Activated T-helper 2 cell treated with anti-CD3 and anti-CD28 coated beads, Interferon-gamma antibody, Interleukin-2, Interleukin-4, amounts not matched to agents 10 μg/mL and 5 μg/mL and 100 μg/mL, durations not matched to agents 14 hours and 24 hours and 36 hours (primary cell): ENCODE data around the gene TLR10. TPM values are rescaled to one million over a fixed set of nuclear protein-coding genes. Genes with fewer than 3 reads are reported as not detected.
A peak's percentile ranks its signal among the peaks of the same experiment; 100 is the strongest.

Source experiments
- DNase-seq: peaks from one replicate; pipeline ENCODE4 v3.0.0; 2021; ENCODE audit warnings: low spot score
- H3K27ac Mint-ChIP-seq: one replicate; pipeline ENCODE4 v1.8.0; 2021; ENCODE audit warnings: mixed read lengths
- H3K27me3 Mint-ChIP-seq: one replicate; pipeline ENCODE4 v1.8.0; 2021; ENCODE audit warnings: low read depth, mixed read lengths
- H3K36me3 Mint-ChIP-seq: one replicate; pipeline ENCODE4 v1.8.0; 2021; ENCODE audit warnings: low read depth, mixed read lengths
- H3K4me1 Mint-ChIP-seq: one replicate; pipeline ENCODE4 v1.8.0; 2021; ENCODE audit warnings: low read depth, mixed read lengths
- H3K4me3 Mint-ChIP-seq: one replicate; pipeline ENCODE4 v1.8.0; 2021; ENCODE audit warnings: low read depth, mild to moderate bottlenecking, moderate library complexity, mixed read lengths
- H3K9me3 Mint-ChIP-seq: one replicate; pipeline ENCODE4 v1.8.0; 2021; ENCODE audit warnings: mixed read lengths
- intact Hi-C: fragments of 100-400 bp; cut with micrococcal nuclease; formaldehyde crosslinking; loops from one replicate; pipeline ENCODE4 v1.15.1; 2023
- total RNA-seq: library from RNA; stranded (reverse); gene quantifications from 2 replicates; pipeline ENCODE4 v1.2.3, GENCODE V29; 2022

The TLR10 gene
- total RNA-seq, 1 donor from 2014 or later, result not detected

- Mint-ChIP-seq H3K4me1 (peaks cover 7% of the 10 kb centered on the region), H3K36me3 (peaks cover 3% of the 10 kb centered on the region), H3K27me3 (peaks cover 2% of the 10 kb centered on the region), H3K27ac (no peak overlapping the region), H3K9me3 (peaks cover 18% of the 10 kb centered on the region), H3K4me3 (no peak overlapping the region)
- DNase-seq, result no peak
- intact Hi-C loops, result no loop called here
Measured at GRCh38 chr4:38751341-38752010, 31.3 kb downstream of the TLR10 start.

- H3K4me1 Mint-ChIP-seq, result peaks cover 7% of the 10 kb centered on the region
- H3K36me3 Mint-ChIP-seq, result peaks cover 3% of the 10 kb centered on the region
- intact Hi-C loops, result no loop called here
- no peaks in the 10 kb centered on the region for H3K27me3 Mint-ChIP-seq
- H3K4me3 Mint-ChIP-seq, result no peak overlapping the region
- no peak overlapping the region for H3K27ac Mint-ChIP-seq
- DNase-seq, result no peak
- H3K9me3 Mint-ChIP-seq, result peaks cover 18% of the 10 kb centered on the region
Measured at GRCh38 chr4:38749336-38749735, 33.5 kb downstream of the TLR10 start.

- DNase-seq, result no peak
- H3K27me3 Mint-ChIP-seq, result peaks cover 2% of the 10 kb centered on the region
- no peak overlapping the region for H3K4me3 Mint-ChIP-seq
- H3K27ac Mint-ChIP-seq, result no peak overlapping the region
- peaks cover 10% of the 10 kb centered on the region for H3K4me1 Mint-ChIP-seq
- H3K36me3 Mint-ChIP-seq, result peaks cover 3% of the 10 kb centered on the region
- intact Hi-C loops, result no loop called here
- peaks cover 18% of the 10 kb centered on the region for H3K9me3 Mint-ChIP-seq
Measured at GRCh38 chr4:38747629-38748028, 35.2 kb downstream of the TLR10 start.

- peaks cover 2% of the 10 kb centered on the region for H3K4me1 Mint-ChIP-seq
- peaks cover 18% of the 10 kb centered on the region for H3K9me3 Mint-ChIP-seq
- DNase-seq, result no peak
- peaks cover 3% of the 10 kb centered on the region for H3K36me3 Mint-ChIP-seq
- no peak overlapping the region for H3K4me3 Mint-ChIP-seq
- peaks cover 6% of the 10 kb centered on the region for H3K27me3 Mint-ChIP-seq
- H3K27ac Mint-ChIP-seq, result no peak overlapping the region
- intact Hi-C loops, result no loop called here
Measured at GRCh38 chr4:38745881-38746280, 36.9 kb downstream of the TLR10 start.

- DNase-seq, result no peak
- peaks cover 2% of the 10 kb centered on the region for H3K4me1 Mint-ChIP-seq
- peaks cover 18% of the 10 kb centered on the region for H3K9me3 Mint-ChIP-seq
- no peak overlapping the region for H3K27ac Mint-ChIP-seq
- H3K4me3 Mint-ChIP-seq, result no peak overlapping the region
- H3K36me3 Mint-ChIP-seq, result peaks cover 3% of the 10 kb centered on the region
- intact Hi-C loops, result no loop called here
- peaks cover 8% of the 10 kb centered on the region for H3K27me3 Mint-ChIP-seq
Measured at GRCh38 chr4:38743866-38744265, 38.9 kb downstream of the TLR10 start.

- DNase-seq, result no peak
- H3K27me3 Mint-ChIP-seq, result peaks cover 16% of the 10 kb centered on the region
- H3K36me3 Mint-ChIP-seq, result no peaks in the 10 kb centered on the region
- no peaks in the 10 kb centered on the region for H3K9me3 Mint-ChIP-seq
- H3K4me3 Mint-ChIP-seq, result no peak overlapping the region
- peaks cover 2% of the 10 kb centered on the region for H3K4me1 Mint-ChIP-seq
- intact Hi-C loops, result no loop called here
- no peak overlapping the region for H3K27ac Mint-ChIP-seq
Measured at GRCh38 chr4:38740303-38740702, 42.5 kb downstream of the TLR10 start.

GRCh38 chr4:38738940-38739803, 43.6 kb downstream of the TLR10 start:
- Mint-ChIP-seq H3K9me3 (no peaks in the 10 kb centered on the region), H3K4me1 (peaks cover 2% of the 10 kb centered on the region), H3K27ac (no peak overlapping the region), H3K27me3 (peaks cover 20% of the 10 kb centered on the region), H3K36me3 (no peaks in the 10 kb centered on the region), H3K4me3 (no peak overlapping the region)
- no peak for DNase-seq
- intact Hi-C loops, result no loop called here

GRCh38 chr4:38735870-38736269, 46.9 kb downstream of the TLR10 start:
- no peak overlapping the region for H3K27ac Mint-ChIP-seq
- peaks cover 17% of the 10 kb centered on the region for H3K27me3 Mint-ChIP-seq
- H3K36me3 Mint-ChIP-seq, result no peaks in the 10 kb centered on the region
- no peak overlapping the region for H3K4me3 Mint-ChIP-seq
- intact Hi-C loops, result no loop called here
- peaks cover 6% of the 10 kb centered on the region for H3K4me1 Mint-ChIP-seq
- peaks cover 14% of the 10 kb centered on the region for H3K9me3 Mint-ChIP-seq
- no peak for DNase-seq

- DNase-seq, result no peak
- Mint-ChIP-seq H3K27ac (no peak overlapping the region), H3K4me3 (no peak overlapping the region), H3K9me3 (peaks cover 14% of the 10 kb centered on the region), H3K27me3 (peaks cover 15% of the 10 kb centered on the region), H3K36me3 (no peaks in the 10 kb centered on the region), H3K4me1 (peaks cover 10% of the 10 kb centered on the region)
- intact Hi-C loops, result loop anchor here (5.0 kb wide), 2 partner anchors 58 to 428 kb away; no protein-coding TSS in a partner anchor
Measured at GRCh38 chr4:38734911-38735310, 47.9 kb downstream of the TLR10 start.

- Mint-ChIP-seq H3K9me3 (peaks cover 14% of the 10 kb centered on the region), H3K36me3 (no peaks in the 10 kb centered on the region), H3K27ac (no peak overlapping the region), H3K4me1 (peaks cover 10% of the 10 kb centered on the region), H3K4me3 (no peak overlapping the region), H3K27me3 (peaks cover 15% of the 10 kb centered on the region)
- DNase-seq, result no peak
- intact Hi-C loops, result loop anchor here (5.0 kb wide), 2 partner anchors 57 to 427 kb away; no protein-coding TSS in a partner anchor
Measured at GRCh38 chr4:38734446-38734845, 48.3 kb downstream of the TLR10 start.

- peaks cover 10% of the 10 kb centered on the region for H3K4me1 Mint-ChIP-seq
- no peaks in the 10 kb centered on the region for H3K36me3 Mint-ChIP-seq
- no peak overlapping the region for H3K27ac Mint-ChIP-seq
- H3K4me3 Mint-ChIP-seq, result no peak overlapping the region
- intact Hi-C loops, result loop anchor here (5.0 kb wide), 2 partner anchors 56 to 426 kb away; no protein-coding TSS in a partner anchor
- DNase-seq, result no peak
- H3K27me3 Mint-ChIP-seq, result peaks cover 15% of the 10 kb centered on the region
- H3K9me3 Mint-ChIP-seq, result peaks cover 14% of the 10 kb centered on the region
Measured at GRCh38 chr4:38733663-38734062, 49.1 kb downstream of the TLR10 start.

- H3K4me3 Mint-ChIP-seq, result no peak overlapping the region
- H3K27ac Mint-ChIP-seq, result no peak overlapping the region
- peaks cover 10% of the 10 kb centered on the region for H3K4me1 Mint-ChIP-seq
- peak; percentile 64 for DNase-seq
- intact Hi-C loops, result loop anchor here (1.0 to 5.0 kb wide), 5 partner anchors 54 to 669 kb away; no protein-coding TSS in a partner anchor
- H3K9me3 Mint-ChIP-seq, result peaks cover 14% of the 10 kb centered on the region
- H3K27me3 Mint-ChIP-seq, result peaks cover 21% of the 10 kb centered on the region
- H3K36me3 Mint-ChIP-seq, result no peaks in the 10 kb centered on the region
Measured at GRCh38 chr4:38730830-38731646, 51.8 kb downstream of the TLR10 start.
